Lower leg skin (tissue), 4 donors: ENCODE data around the gene GALK2. TPM values are rescaled to one million over a fixed set of nuclear protein-coding genes. Genes with fewer than 3 reads are reported as not detected.

Experiments
- DNase-seq, 2 donors: peaks; one replicate each; pipeline ENCODE4 v3.0.0-alpha.2; 2019; ENCODE audit warnings: low spot score in 2 of 2
- H3K4me3 ChIP-seq: fragments of 200-600 bp; sonication (generic); 2 replicates; pipeline ENCODE4 v1.5.1; 2017; ENCODE audit warnings: mild to moderate bottlenecking, low read depth; ENCODE audit not compliant: poor library complexity, severe bottlenecking
- POLR2A ChIP-seq, 2 donors: fragments of 450-650 bp; IDR thresholded peaks; one replicate each; pipeline ENCODE4 v1.6.1; 2016 to 2017; ENCODE audit warnings: antibody characterized with exemption in 2 of 2, mild to moderate bottlenecking in 1 of 2, moderate library complexity in 1 of 2
- WGBS, 2 donors: methylation state at CpG; one replicate each; pipeline ENCODE4 v1.1.5; 2018; 5-methylcytosine and 5-hydroxymethylcytosine counted together
- intact Hi-C: fragments of 100-400 bp; cut with DNase I; formaldehyde crosslinking; loops from one replicate; pipeline ENCODE4 v1.15.0; 2023; ENCODE audit warnings: low total_unique reads
- total RNA-seq, 4 donors: library from RNA; depleted of rRNA; stranded (reverse); fragments of >200 nt; gene quantifications; one replicate each; pipeline ENCODE4 v1.1.0, GENCODE V29; 2016
- TF ChIP-seq, protein P1 (sequence below), 3 donors: fragments of 450-650 bp; IDR thresholded peaks; one replicate each; pipeline ENCODE4 v1.5.1; 2016; ENCODE audit warnings: antibody characterized with exemption in 3 of 3, mild to moderate bottlenecking in 3 of 3, moderate library complexity in 2 of 3

The GALK2 gene
- total RNA-seq, 4 donors from 2014 or later, result 20.7 to 35.4 (median 27.8) TPM

DNA sequence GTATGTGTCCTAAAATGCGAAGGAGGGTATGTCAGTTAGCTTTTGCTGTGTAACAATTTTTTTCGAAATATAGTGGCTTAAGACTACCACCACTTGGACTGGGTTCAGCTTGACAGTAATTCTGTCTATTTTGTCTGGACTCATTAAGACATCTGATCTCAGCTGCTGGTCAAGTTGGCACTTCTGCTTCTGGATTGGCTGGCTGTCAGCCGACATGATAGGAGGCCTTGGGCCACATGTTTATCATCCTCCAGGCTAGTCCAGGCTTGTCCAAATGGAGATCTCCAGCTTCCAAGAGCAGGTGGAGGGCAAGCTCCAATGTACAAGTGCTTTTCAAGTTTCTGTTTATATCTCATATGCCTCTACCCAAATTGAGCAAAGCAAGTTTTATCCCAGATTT, 95.9 kb downstream of the GALK2 start:
- TF ChIP-seq POLR2A (IDR thresholded peaks at IDR 0.05), result no peak
- no peak for DNase-seq
- intact Hi-C loops, result no loop called here
- 89 to 94% methylated on average over 3 of the region's 3 CpGs for WGBS, 2 donors
- H3K4me3 ChIP-seq, result no peak overlapping the region

DNA sequence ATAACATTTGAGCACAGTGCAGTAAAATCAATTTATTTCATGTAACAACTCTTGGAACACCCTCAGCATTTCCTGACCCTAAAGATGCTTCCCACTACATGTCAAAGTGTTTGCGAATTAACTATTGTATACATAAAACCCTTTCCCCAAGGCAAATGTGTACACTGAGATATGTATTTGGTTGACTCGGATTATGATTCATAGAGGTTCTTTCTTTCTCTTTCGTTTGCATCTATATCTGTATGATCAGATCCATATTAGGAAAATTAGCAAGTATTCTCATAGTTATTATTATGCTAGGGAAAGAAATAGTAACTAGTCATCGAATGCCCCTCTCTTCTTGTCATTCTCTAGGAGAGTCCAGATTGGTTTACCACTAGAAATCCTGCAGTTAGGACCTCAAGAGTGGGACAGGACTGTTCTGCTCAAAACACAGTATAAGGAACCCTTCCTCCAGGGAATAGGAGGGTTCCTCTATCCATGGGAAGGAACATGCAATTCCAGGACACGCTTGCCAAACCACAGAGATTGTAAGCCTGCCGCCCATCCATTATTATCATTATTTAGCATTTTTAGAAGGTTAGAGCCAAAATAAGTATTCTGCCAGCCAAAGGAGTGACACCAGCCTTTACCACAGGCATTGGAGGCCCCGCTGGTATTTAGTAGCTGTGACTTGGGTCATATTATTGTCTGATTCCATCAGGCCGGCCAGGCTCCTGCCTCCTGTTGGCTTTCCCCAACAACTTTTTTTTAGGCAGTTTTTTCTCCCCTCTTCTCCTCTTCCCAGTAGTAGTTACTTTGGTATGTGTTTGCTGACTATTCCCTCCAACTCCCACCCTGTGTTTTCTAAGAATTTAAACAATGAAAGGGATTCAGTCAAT, 100.7 kb downstream of the GALK2 start:
- intact Hi-C loops, result no loop called here
- WGBS, 2 donors, result 56 to 61% methylated on average over 8 of the region's 8 CpGs
- TF ChIP-seq, protein P1, sequence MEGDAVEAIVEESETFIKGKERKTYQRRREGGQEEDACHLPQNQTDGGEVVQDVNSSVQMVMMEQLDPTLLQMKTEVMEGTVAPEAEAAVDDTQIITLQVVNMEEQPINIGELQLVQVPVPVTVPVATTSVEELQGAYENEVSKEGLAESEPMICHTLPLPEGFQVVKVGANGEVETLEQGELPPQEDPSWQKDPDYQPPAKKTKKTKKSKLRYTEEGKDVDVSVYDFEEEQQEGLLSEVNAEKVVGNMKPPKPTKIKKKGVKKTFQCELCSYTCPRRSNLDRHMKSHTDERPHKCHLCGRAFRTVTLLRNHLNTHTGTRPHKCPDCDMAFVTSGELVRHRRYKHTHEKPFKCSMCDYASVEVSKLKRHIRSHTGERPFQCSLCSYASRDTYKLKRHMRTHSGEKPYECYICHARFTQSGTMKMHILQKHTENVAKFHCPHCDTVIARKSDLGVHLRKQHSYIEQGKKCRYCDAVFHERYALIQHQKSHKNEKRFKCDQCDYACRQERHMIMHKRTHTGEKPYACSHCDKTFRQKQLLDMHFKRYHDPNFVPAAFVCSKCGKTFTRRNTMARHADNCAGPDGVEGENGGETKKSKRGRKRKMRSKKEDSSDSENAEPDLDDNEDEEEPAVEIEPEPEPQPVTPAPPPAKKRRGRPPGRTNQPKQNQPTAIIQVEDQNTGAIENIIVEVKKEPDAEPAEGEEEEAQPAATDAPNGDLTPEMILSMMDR (IDR thresholded peaks at IDR 0.05), result no peak
- TF ChIP-seq POLR2A (IDR thresholded peaks at IDR 0.05), result no peak
- H3K4me3 ChIP-seq, result no peak overlapping the region
- no peak for DNase-seq

DNA sequence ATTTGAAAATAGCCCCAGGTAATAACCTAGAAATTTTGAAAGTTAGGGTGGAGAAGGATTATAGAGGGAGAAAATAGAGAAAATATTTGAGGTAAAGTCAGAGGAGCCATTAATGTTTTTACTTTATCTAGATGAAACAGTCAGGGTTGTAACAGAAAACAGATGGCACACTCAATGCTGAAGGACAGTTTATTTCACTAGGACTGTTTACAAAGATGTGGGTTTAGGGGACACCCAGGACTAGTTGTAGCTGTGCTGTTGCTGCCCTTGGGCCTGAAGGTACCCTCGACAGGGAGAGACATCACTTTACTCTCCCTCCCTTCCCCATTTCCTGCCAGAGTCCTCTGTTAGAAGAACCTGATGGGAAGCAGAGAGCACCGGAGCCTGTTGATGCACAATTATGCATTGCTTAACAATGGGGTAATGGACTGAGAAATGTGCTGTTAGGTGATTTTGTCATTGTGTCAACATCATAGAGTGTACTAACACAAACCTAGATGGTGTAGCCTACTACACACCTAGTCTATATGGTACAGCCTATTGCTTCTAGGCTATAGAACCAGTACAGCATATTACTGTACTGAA, 103.8 kb downstream of the GALK2 start:
- no peak overlapping the region for H3K4me3 ChIP-seq
- no peak for DNase-seq
- TF ChIP-seq, protein P1 (IDR thresholded peaks at IDR 0.05), result no peak
- no peak for TF ChIP-seq POLR2A (IDR thresholded peaks at IDR 0.05)
- WGBS, 2 donors, result 48 to 80% methylated on average over 2 of the region's 2 CpGs
- intact Hi-C loops, result no loop called here

DNA sequence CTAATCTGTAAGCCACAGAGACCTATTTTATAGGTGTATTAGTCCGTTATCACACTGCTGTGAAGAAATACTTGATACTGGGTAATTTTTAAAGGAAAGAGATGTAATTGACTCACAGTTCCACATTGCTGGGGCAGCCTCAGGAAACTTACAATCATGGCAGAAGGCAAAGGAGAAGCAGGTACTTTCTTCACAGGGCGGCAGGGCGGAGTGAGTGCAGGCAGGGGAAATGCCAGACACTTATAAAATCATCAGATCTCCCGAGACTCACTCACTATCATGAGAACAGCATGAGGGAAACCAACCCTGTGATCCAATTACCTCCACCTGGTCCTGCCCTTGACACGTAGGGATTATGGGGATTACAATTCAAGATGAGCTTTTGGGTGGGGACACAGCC, 108.7 kb downstream of the GALK2 start:
- TF ChIP-seq POLR2A (IDR thresholded peaks at IDR 0.05), result no peak
- TF ChIP-seq, protein P1 (IDR thresholded peaks at IDR 0.05), result no peak
- 95 to 96% methylated on average over 5 of the region's 5 CpGs for WGBS, 2 donors

DNA sequence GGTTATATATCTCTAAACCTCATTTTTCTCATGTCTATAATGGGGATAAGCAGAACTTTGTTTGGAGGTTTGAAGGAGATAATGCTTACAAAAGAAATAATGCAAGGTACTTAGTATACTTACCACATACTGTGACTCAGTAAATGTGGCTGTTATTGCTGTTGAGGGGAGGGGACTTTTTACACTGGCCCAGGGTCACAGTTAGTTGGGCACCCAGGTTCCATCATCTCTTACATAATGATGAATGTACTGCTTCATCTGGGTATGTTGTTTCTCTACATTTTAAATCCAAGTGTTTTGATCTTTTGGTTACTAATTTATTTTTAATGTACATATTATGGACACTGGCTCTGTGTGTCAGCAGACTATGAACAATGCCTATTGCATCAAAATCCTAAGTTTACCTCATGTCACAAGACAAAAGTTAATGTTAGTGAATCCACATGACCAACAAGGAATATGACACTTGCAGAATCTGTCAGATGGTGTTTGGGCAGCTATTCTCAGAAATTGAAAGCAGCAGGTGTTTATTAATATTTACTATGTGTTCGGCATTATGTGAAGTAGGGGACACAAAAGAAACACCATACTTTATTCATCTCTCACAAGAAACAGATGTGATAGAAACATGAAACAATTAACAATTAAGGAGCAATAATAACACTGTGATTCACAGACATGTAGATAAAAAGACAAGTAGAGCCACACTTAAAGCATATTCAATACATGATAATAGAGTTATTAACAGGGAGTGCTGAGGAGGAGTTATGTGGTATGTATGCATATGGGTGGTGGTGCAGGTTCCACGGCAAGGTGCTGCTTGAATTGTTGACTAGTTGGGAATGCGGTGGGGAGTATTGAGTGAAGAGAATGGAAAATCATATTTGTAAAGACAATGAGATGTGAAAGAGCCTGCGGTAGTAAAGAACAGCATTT, 109.7 kb downstream of the GALK2 start:
- DNase-seq, result no peak
- H3K4me3 ChIP-seq, result no peak overlapping the region
- WGBS, 2 donors, result 92 to 94% methylated on average over 4 of the region's 4 CpGs
- intact Hi-C loops, result no loop called here
- no peak for TF ChIP-seq POLR2A (IDR thresholded peaks at IDR 0.05)
- TF ChIP-seq, protein P1 (IDR thresholded peaks at IDR 0.05), result no peak

More for the DNA sequence above, 108.7 kb downstream of the GALK2 start:
- DNase-seq, result no peak
- no peak overlapping the region for H3K4me3 ChIP-seq
- intact Hi-C loops, result no loop called here
